Neural progenitor cell (in vitro differentiated cells): ENCODE data around the gene CNOT2. TPM values are rescaled to one million over a fixed set of nuclear protein-coding genes. Genes with fewer than 3 reads are reported as not detected.

Source experiments
- DNase-seq: peaks from one replicate; pipeline ENCODE4 v3.0.0-alpha.2; 2016; ENCODE audit warnings: low spot score
- H2AFZ ChIP-seq: fragments of 200-600 bp; sonication (generic); replicated peaks from 2 replicates; pipeline ENCODE4 v1.6.1; 2016; ENCODE audit warnings: antibody characterized with exemption
- H3F3A ChIP-seq: fragments of 200-600 bp; sonication (generic); 2 replicates; pipeline ENCODE4 v1.6.1; 2016; ENCODE audit warnings: antibody characterized with exemption, low read depth
- H3K27ac ChIP-seq: fragments of 200-600 bp; sonication (generic); 2 replicates; pipeline ENCODE4 v1.5.1; 2016; ENCODE audit warnings: mild to moderate bottlenecking
- H3K27me3 ChIP-seq: fragments of 200-600 bp; sonication (generic); 2 replicates; pipeline ENCODE4 v1.6.1; 2016; ENCODE audit warnings: mild to moderate bottlenecking, moderate library complexity
- H3K36me3 ChIP-seq: fragments of 200-600 bp; sonication (generic); 2 replicates; pipeline ENCODE4 v1.5.1; 2016
- H3K4me1 ChIP-seq: fragments of 200-600 bp; sonication (generic); 2 replicates; pipeline ENCODE4 v1.6.1; 2016; ENCODE audit warnings: mixed run types
- H3K4me2 ChIP-seq: fragments of 200-600 bp; sonication (generic); 2 replicates; pipeline ENCODE4 v1.6.1; 2016
- H3K4me3 ChIP-seq: fragments of 200-600 bp; sonication (generic); 2 replicates; pipeline ENCODE4 v1.5.1; 2016
- H3K79me2 ChIP-seq: fragments of 200-600 bp; sonication (generic); 2 replicates; pipeline ENCODE4 v1.6.1; 2016; ENCODE audit warnings: low read depth
- H3K9ac ChIP-seq: fragments of 200-600 bp; sonication (generic); 2 replicates; pipeline ENCODE4 v1.6.1; 2016
- H3K9me3 ChIP-seq: fragments of 200-600 bp; sonication (generic); 2 replicates; pipeline ENCODE4 v1.5.1; 2016; ENCODE audit warnings: low read depth
- H4K20me1 ChIP-seq: fragments of 200-600 bp; sonication (generic); 2 replicates; pipeline ENCODE4 v1.6.1; 2016; ENCODE audit warnings: low read depth
- H3K27ac Mint-ChIP-seq: 3 replicates; pipeline ENCODE4 v1.8.0; 2021; ENCODE audit warnings: mixed read lengths
- H3K27me3 Mint-ChIP-seq: 2 replicates; pipeline ENCODE4 v1.8.0; 2022; ENCODE audit warnings: low read depth, mild to moderate bottlenecking, inconsistent platforms, moderate library complexity, mixed read lengths; ENCODE audit not compliant: insufficient read depth
- H3K36me3 Mint-ChIP-seq: 3 replicates; pipeline ENCODE4 v1.8.0; 2021; ENCODE audit warnings: mixed read lengths
- H3K4me1 Mint-ChIP-seq: 3 replicates; pipeline ENCODE4 v1.8.0; 2021; ENCODE audit warnings: mixed read lengths
- H3K4me3 Mint-ChIP-seq: 3 replicates; pipeline ENCODE4 v1.8.0; 2021; ENCODE audit warnings: mild to moderate bottlenecking, moderate library complexity, mixed read lengths
- H3K9me3 Mint-ChIP-seq: 3 replicates; pipeline ENCODE4 v1.8.0; 2020; ENCODE audit warnings: mixed read lengths
- EZH2 ChIP-seq: fragments of 200-600 bp; sonication (generic); IDR thresholded peaks from 2 replicates; pipeline ENCODE4 v1.6.1; 2017; ENCODE audit warnings: antibody characterized with exemption, mild to moderate bottlenecking, moderate library complexity
- EZH2phosphoT487 ChIP-seq: fragments of 200-600 bp; sonication (generic); IDR thresholded peaks from 2 replicates; pipeline ENCODE4 v1.6.1; 2017; ENCODE audit warnings: antibody characterized with exemption
- total RNA-seq: library from RNA; depleted of rRNA; stranded (reverse); fragments of >200 nt; gene quantifications from 2 replicates; pipeline ENCODE4 v1.2.3, GENCODE V29; 2015; ENCODE audit warnings: low replicate concordance
- TF ChIP-seq, protein P1 (sequence below): fragments of 200-600 bp; sonication (generic); IDR thresholded peaks from 2 replicates; pipeline ENCODE4 v1.5.1; 2017; ENCODE audit warnings: antibody characterized with exemption, mild to moderate bottlenecking

The CNOT2 gene
- total RNA-seq, 1 donor from 2014 or later, result 250 TPM

DNA sequence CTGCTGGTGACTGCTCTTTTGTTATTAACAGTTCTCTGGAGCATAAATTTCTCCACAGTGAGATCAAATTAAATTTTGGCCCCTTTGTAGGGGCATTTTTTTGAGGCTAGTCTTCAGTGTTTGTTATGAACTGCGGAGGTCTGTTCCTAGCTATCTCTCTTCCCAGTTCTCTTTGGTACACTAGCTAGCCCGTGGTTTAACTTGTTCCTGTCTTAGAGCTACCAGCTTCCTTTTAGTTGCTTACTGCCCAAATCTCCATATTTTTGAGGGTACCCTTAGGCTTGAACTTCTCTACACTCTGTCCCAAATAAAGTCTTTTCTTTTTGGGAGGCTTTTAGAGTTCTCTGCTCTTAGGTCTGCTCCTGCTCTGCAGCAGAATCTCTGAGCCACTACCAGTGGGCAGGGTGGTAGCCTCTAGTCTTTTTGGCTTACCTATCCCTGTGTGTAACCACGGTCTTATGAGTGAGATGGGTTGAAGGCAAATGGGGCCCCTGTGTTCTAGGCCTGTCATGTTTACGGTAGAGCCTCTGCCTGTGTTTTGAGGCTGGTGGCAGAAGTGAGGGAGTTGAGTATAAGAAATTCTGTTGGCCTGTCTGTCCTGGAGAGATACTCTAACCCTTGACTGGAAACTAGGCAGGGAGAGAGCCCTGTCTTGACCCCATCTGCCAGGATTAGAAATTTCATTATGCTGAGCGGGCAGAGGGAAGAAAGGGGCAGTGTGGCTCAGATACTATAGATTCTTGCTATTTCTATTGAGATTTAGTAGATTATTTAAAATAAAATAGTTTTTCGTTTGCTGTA is 21.0 kb downstream of the CNOT2 start:
- no peaks in the 10 kb centered on the region for H3K4me1 Mint-ChIP-seq
- Histone ChIP-seq H3K36me3 (no peaks in the 10 kb centered on the region), H3K9ac (no peak overlapping the region), H3K4me2 (peak overlapping the region; percentile 20), H3K9me3 (no peaks in the 10 kb centered on the region), H3K4me1 (no peaks in the 10 kb centered on the region), H4K20me1 (peaks cover 58% of the 10 kb centered on the region), H3K27ac (no peak overlapping the region), H3K4me3 (no peak overlapping the region), H2AFZ (no peak overlapping the region), H3K79me2 (peaks cover 100% of the 10 kb centered on the region), H3K27me3 (no peaks in the 10 kb centered on the region), H3F3A (no peaks in the 10 kb centered on the region)
- H3K9me3 Mint-ChIP-seq, result peaks cover 79% of the 10 kb centered on the region
- TF ChIP-seq EZH2phosphoT487 (no peak), EZH2 (no peak)
- TF ChIP-seq, protein P1, sequence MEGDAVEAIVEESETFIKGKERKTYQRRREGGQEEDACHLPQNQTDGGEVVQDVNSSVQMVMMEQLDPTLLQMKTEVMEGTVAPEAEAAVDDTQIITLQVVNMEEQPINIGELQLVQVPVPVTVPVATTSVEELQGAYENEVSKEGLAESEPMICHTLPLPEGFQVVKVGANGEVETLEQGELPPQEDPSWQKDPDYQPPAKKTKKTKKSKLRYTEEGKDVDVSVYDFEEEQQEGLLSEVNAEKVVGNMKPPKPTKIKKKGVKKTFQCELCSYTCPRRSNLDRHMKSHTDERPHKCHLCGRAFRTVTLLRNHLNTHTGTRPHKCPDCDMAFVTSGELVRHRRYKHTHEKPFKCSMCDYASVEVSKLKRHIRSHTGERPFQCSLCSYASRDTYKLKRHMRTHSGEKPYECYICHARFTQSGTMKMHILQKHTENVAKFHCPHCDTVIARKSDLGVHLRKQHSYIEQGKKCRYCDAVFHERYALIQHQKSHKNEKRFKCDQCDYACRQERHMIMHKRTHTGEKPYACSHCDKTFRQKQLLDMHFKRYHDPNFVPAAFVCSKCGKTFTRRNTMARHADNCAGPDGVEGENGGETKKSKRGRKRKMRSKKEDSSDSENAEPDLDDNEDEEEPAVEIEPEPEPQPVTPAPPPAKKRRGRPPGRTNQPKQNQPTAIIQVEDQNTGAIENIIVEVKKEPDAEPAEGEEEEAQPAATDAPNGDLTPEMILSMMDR, result no peak
- no peaks in the 10 kb centered on the region for H3K27me3 Mint-ChIP-seq
- no peak overlapping the region for H3K4me3 Mint-ChIP-seq
- no peak overlapping the region for H3K27ac Mint-ChIP-seq
- peaks cover 68% of the 10 kb centered on the region for H3K36me3 Mint-ChIP-seq
- DNase-seq, result no peak

GRCh38 chr12:70265132-70265531 is 21.9 kb downstream of the CNOT2 start:
- Histone ChIP-seq H3K9me3 (no peaks in the 10 kb centered on the region), H3K79me2 (peaks cover 100% of the 10 kb centered on the region), H3K4me1 (peaks cover 4% of the 10 kb centered on the region), H3K9ac (no peak overlapping the region), H3F3A (no peaks in the 10 kb centered on the region), H3K36me3 (no peaks in the 10 kb centered on the region), H3K4me3 (no peak overlapping the region), H2AFZ (no peak overlapping the region), H3K27me3 (no peaks in the 10 kb centered on the region), H3K27ac (no peak overlapping the region), H4K20me1 (peaks cover 58% of the 10 kb centered on the region), H3K4me2 (no peak overlapping the region)
- Mint-ChIP-seq H3K9me3 (peaks cover 72% of the 10 kb centered on the region), H3K4me3 (no peak overlapping the region), H3K36me3 (peaks cover 62% of the 10 kb centered on the region), H3K27ac (no peak overlapping the region), H3K27me3 (no peaks in the 10 kb centered on the region), H3K4me1 (no peaks in the 10 kb centered on the region)
- TF ChIP-seq, protein P1, result no peak
- no peak for TF ChIP-seq EZH2
- no peak for TF ChIP-seq EZH2phosphoT487
- no peak for DNase-seq

DNA sequence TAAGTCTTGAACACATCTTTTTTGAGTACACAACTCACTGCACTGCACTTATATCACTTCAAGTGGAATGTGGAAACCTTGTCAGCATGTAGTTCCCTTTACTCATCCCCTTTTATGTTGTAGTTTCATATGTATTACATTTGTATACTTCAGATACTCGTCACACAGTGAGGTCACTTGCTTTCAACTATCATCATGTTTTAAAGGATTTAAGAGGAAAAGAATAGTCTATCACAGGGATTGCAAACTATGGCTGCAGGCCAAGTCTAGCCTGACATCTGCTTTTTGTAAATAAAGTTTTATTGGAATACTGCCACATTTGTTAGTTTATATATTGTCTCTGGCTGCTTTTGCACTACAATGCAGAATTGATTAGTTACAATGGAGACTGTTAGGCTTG is 24.3 kb downstream of the CNOT2 start:
- H3F3A ChIP-seq, result no peaks in the 10 kb centered on the region
- no peak overlapping the region for H3K27ac Mint-ChIP-seq
- peaks cover 66% of the 10 kb centered on the region for H3K9me3 Mint-ChIP-seq

More for the DNA sequence above, 24.3 kb downstream of the CNOT2 start:
- no peak for TF ChIP-seq EZH2phosphoT487
- no peak for TF ChIP-seq EZH2
- TF ChIP-seq, protein P1, result no peak
- Mint-ChIP-seq H3K4me3 (no peak overlapping the region), H3K4me1 (no peaks in the 10 kb centered on the region), H3K36me3 (peaks cover 64% of the 10 kb centered on the region), H3K27me3 (no peaks in the 10 kb centered on the region)
- H3K27ac ChIP-seq, result no peak overlapping the region
- H3K4me3 ChIP-seq, result no peak overlapping the region
- peaks cover 83% of the 10 kb centered on the region for H4K20me1 ChIP-seq
- H3K4me2 ChIP-seq, result no peak overlapping the region
- peaks cover 22% of the 10 kb centered on the region for H3K4me1 ChIP-seq
- H3K79me2 ChIP-seq, result peaks cover 100% of the 10 kb centered on the region
- no peak for DNase-seq
- no peaks in the 10 kb centered on the region for H3K36me3 ChIP-seq
- no peaks in the 10 kb centered on the region for H3K27me3 ChIP-seq
- H2AFZ ChIP-seq, result no peak overlapping the region
- H3K9ac ChIP-seq, result no peak overlapping the region
- H3K9me3 ChIP-seq, result no peaks in the 10 kb centered on the region
